ENCODE results near the gene ARHGAP6. TPM values are rescaled to one million over a fixed set of nuclear protein-coding genes. Genes with fewer than 3 reads are reported as not detected.

Gene ARHGAP6
- total and polyA plus RNA-seq, 3 experiments from 2014 or later: not detected

DNA sequence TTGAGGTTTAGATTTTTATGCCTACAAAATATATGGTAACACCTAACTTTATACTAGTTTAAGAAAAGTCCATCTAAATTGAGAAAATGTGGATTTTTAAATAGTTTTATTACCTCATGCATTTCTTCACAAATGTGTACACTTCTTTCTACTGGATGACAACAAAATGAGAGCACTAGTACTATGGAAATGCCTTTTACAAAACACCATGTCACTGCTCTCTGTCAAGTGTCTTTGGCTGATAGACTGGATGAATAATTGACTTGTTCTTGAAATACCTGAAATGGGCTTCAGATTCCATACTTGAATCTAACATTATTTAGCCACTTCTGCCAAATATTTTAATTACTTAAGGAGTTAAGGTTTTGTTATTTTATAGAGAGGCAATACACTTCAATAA lies 323.0 kb downstream of the ARHGAP6 start:
- no peak for DNase-seq
- Histone ChIP-seq H3K27ac (ENCODE audit: low read depth, low read length) (no peak overlapping the region), H3K4me3 (ENCODE audit: low read length) (no peak overlapping the region), H3K4me1 (ENCODE audit: insufficient read depth, low read length) (no peaks in the 10 kb centered on the region), H3K36me3 (ENCODE audit: insufficient read depth, low read length) (no peaks in the 10 kb centered on the region), H3K27me3 (ENCODE audit: insufficient read depth, low read length, poor library complexity, severe bottlenecking) (no peaks in the 10 kb centered on the region), H3K9me3 (ENCODE audit: low read length) (no peaks in the 10 kb centered on the region)
- ChIA-PET POLR2A (no interaction called here), CTCF (no interaction called here)
- no peaks in the 10 kb centered on the region for H3K36me3 Mint-ChIP-seq
- H3K4me1 Mint-ChIP-seq: no peaks in the 10 kb centered on the region
- peaks cover 0 to 7% (median 3%) of the 10 kb centered on the region in 5 donors for H3K9me3 Mint-ChIP-seq
- H3K4me3 Mint-ChIP-seq: no peak overlapping the region
- H3K27ac Mint-ChIP-seq: no peak overlapping the region
- peaks cover 0 to 5% of the 10 kb centered on the region in 2 donors for H3K27me3 Mint-ChIP-seq

DNA sequence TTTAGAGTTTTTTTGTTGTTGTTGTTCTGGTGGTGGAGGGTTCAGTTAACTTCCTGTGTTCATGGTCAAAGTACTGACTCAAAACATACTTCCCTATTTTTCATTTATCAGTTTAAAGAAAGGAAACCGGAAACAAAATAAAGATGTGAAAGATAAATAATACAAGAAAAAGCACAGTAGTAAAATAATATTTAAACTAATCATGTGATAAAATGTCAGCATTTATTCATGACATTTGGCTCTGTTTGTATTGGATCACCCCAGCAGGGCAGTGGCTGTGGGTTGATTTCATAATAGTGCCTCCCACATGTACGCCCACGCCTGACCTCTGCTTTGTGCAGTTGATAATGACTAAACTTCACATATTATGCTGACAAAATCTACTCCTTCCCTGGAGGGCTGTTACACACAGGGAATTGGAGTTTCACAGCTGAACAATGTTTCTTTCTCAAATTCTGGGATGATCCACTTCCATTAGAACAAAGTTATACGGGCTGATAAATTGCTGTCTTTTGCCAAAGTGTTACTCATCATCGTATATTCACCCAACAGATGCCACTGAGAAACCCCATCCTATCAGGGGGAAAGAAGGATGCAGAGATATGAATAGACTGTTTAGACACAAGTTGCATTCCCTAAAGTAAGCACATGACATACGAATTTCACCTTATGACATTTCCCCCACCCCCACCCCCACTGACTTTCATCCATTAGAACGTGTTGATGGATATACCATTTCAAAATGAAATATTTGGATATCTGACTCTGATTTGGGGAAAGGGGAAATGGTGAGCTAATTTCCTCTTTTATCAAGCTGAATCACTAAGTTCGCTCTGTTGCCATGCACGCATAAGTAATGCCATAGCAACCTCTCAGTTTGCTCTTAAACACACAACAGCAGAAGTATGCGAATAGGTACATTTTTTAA lies 324.2 kb downstream of the ARHGAP6 start:
- Mint-ChIP-seq H3K4me1 (no peaks in the 10 kb centered on the region), H3K4me3 (no peak overlapping the region), H3K27me3 (peaks cover 0 to 5% of the 10 kb centered on the region in 2 donors), H3K27ac (no peak overlapping the region), H3K9me3 (peaks cover 0 to 7% (median 3%) of the 10 kb centered on the region in 5 donors), H3K36me3 (no peaks in the 10 kb centered on the region)
- no peak overlapping the region for H3K4me3 ChIP-seq (ENCODE audit: low read length)
- H3K9me3 ChIP-seq (ENCODE audit: low read length): no peaks in the 10 kb centered on the region
- no peak overlapping the region for H3K27ac ChIP-seq (ENCODE audit: low read depth, low read length)
- POLR2A ChIA-PET: no interaction called here
- no peaks in the 10 kb centered on the region for H3K27me3 ChIP-seq (ENCODE audit: insufficient read depth, low read length, poor library complexity, severe bottlenecking)
- CTCF ChIA-PET: no interaction called here
- DNase-seq: no peak
- H3K4me1 ChIP-seq (ENCODE audit: insufficient read depth, low read length): no peaks in the 10 kb centered on the region
- no peaks in the 10 kb centered on the region for H3K36me3 ChIP-seq (ENCODE audit: insufficient read depth, low read length)

DNA sequence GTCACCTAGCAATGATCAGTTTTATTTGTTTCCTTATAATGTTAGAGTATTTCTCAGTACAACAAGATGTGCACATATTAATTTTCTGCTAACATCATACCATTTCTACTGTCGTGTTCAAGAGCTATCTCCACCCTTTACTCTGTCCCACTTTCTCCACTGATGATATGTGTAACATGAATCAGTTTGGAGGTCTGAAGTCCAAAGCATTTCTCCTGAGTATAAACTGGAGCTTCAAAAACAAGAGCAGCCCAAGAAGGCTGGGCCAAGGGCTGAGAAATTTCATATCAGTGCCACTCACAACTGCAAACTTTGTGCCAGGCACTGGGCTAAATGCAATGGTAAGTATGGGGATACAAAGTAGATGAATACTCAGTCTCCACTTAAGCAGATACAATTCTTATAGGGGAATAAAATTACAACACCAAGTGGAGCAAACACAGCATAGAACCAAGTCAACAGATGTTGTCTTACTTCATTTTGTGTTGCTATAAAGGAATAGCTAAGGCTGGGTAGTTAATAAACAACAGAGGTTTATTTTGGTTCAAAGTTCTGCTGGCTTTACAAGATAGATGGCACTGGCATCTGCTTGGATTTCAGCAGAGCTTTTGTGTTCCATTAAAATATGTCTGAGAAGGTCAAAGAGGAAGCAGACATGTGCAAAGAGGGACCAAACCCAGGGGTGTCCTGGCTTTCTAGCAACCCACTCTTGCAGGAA lies 328.3 kb downstream of the ARHGAP6 start:
- no peak overlapping the region for H3K27ac ChIP-seq (ENCODE audit: low read depth, low read length)
- Mint-ChIP-seq H3K27ac (no peak overlapping the region), H3K36me3 (peaks cover 0 to 1% (median 0%) of the 10 kb centered on the region in 3 donors), H3K27me3 (peaks cover 0 to 5% of the 10 kb centered on the region in 2 donors), H3K4me3 (no peak overlapping the region), H3K4me1 (no peaks in the 10 kb centered on the region), H3K9me3 (peaks cover 0 to 7% (median 3%) of the 10 kb centered on the region in 5 donors)
- no peak for DNase-seq
- no peaks in the 10 kb centered on the region for H3K4me1 ChIP-seq (ENCODE audit: insufficient read depth, low read length)
- no peak overlapping the region for H3K4me3 ChIP-seq (ENCODE audit: low read length)
- no peaks in the 10 kb centered on the region for H3K9me3 ChIP-seq (ENCODE audit: low read length)
- POLR2A ChIA-PET: no interaction called here
- no peaks in the 10 kb centered on the region for H3K36me3 ChIP-seq (ENCODE audit: insufficient read depth, low read length)
- H3K27me3 ChIP-seq (ENCODE audit: insufficient read depth, low read length, poor library complexity, severe bottlenecking): no peaks in the 10 kb centered on the region
- CTCF ChIA-PET: no interaction called here

DNA sequence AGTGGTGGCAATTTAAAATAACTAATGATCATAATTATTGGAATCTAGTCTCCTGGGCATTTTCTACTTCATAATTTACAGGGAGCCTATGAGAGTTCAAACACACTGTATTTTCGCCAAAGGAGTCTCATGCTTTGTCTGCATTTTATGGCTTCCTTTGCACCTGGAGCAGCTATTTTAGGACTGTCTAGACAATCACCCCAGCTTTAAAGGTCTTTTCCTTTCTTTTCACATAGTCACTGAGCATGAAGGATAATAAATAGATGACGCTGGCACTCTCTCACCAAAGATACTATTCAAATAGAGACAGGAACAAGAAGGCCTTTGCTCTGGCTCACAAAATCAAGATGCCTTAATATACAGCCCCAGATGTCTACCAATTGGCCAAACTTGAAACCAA lies 329.5 kb downstream of the ARHGAP6 start:
- no peaks in the 10 kb centered on the region for H3K4me1 Mint-ChIP-seq
- peaks cover 0 to 7% (median 3%) of the 10 kb centered on the region in 5 donors for H3K9me3 Mint-ChIP-seq
- CTCF ChIA-PET: no interaction called here
- H3K4me3 Mint-ChIP-seq: no peak overlapping the region
- Histone ChIP-seq H3K27ac (ENCODE audit: low read depth, low read length) (no peak overlapping the region), H3K4me3 (ENCODE audit: low read length) (no peak overlapping the region), H3K27me3 (ENCODE audit: insufficient read depth, low read length, poor library complexity, severe bottlenecking) (no peaks in the 10 kb centered on the region), H3K4me1 (ENCODE audit: insufficient read depth, low read length) (no peaks in the 10 kb centered on the region), H3K36me3 (ENCODE audit: insufficient read depth, low read length) (no peaks in the 10 kb centered on the region), H3K9me3 (ENCODE audit: low read length) (no peaks in the 10 kb centered on the region)
- peaks cover 0 to 3% of the 10 kb centered on the region in 2 donors for H3K27me3 Mint-ChIP-seq
- POLR2A ChIA-PET: no interaction called here
- peaks cover 0 to 1% (median 0%) of the 10 kb centered on the region in 3 donors for H3K36me3 Mint-ChIP-seq
- no peak for DNase-seq
- H3K27ac Mint-ChIP-seq: no peak overlapping the region

DNA sequence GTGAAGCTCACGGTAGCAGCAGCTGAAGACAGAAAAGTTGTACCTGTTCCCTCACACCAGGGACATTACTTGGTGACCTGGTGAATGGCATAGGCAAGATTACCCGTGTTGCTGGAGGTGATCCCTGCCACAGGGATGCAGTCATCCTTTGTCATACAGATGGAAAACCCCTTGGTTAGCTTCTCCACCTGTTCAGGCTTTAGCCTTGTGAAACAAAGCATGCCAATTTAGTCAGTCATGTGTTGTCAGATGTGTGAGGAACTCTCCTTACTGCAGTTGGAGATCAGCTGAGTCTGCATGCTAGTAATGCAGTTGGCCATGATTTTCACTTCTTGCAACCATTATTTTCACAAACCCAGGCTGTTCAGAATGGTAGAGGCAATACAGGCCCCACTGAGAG lies 331.6 kb downstream of the ARHGAP6 start:
- ChIA-PET POLR2A (no interaction called here), CTCF (no interaction called here)
- H3K27ac Mint-ChIP-seq: no peak overlapping the region
- H3K4me1 Mint-ChIP-seq: no peaks in the 10 kb centered on the region
- Histone ChIP-seq H3K4me1 (ENCODE audit: insufficient read depth, low read length) (no peaks in the 10 kb centered on the region), H3K4me3 (ENCODE audit: low read length) (no peak overlapping the region), H3K36me3 (ENCODE audit: insufficient read depth, low read length) (no peaks in the 10 kb centered on the region), H3K9me3 (ENCODE audit: low read length) (no peaks in the 10 kb centered on the region), H3K27ac (ENCODE audit: low read depth, low read length) (no peak overlapping the region), H3K27me3 (ENCODE audit: insufficient read depth, low read length, poor library complexity, severe bottlenecking) (no peaks in the 10 kb centered on the region)
- no peak for DNase-seq
- peaks cover 0 to 3% (median 0%) of the 10 kb centered on the region in 5 donors for H3K9me3 Mint-ChIP-seq
- H3K36me3 Mint-ChIP-seq: peaks cover 0 to 1% (median 0%) of the 10 kb centered on the region in 3 donors
- no peak overlapping the region for H3K4me3 Mint-ChIP-seq
- H3K27me3 Mint-ChIP-seq: no peaks in the 10 kb centered on the region

DNA sequence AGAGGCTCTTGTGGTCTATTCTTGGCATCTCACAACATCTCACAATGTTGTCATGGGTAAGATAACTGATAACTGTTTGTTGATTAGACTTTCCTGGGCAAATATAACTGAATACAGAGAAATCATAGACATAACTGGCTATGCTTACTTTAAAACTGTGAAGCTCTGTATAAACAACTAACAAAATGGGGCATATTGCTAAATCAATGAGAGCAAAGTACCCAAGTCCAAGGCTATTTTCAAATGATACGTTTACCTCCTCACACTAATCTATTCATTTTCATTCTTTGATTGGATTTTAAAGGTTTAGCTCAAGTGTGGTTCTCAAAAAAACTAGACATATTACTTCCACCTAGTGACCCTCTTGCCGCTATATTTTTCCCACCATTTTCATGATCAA lies 333.9 kb downstream of the ARHGAP6 start:
- H3K27ac Mint-ChIP-seq: no peak overlapping the region
- peaks cover 0 to 1% (median 0%) of the 10 kb centered on the region in 3 donors for H3K36me3 Mint-ChIP-seq
- no peak overlapping the region for H3K4me3 ChIP-seq (ENCODE audit: low read length)
- no peaks in the 10 kb centered on the region for H3K36me3 ChIP-seq (ENCODE audit: insufficient read depth, low read length)
- H3K4me1 ChIP-seq (ENCODE audit: insufficient read depth, low read length): no peaks in the 10 kb centered on the region
- no peaks in the 10 kb centered on the region for H3K27me3 ChIP-seq (ENCODE audit: insufficient read depth, low read length, poor library complexity, severe bottlenecking)
- POLR2A ChIA-PET: no interaction called here
- peaks cover 0 to 1% (median 0%) of the 10 kb centered on the region in 5 donors for H3K9me3 Mint-ChIP-seq
- DNase-seq: no peak
- H3K4me1 Mint-ChIP-seq: no peaks in the 10 kb centered on the region
- no peak overlapping the region for H3K27ac ChIP-seq (ENCODE audit: low read depth, low read length)
- no peaks in the 10 kb centered on the region for H3K9me3 ChIP-seq (ENCODE audit: low read length)
- no peak overlapping the region for H3K4me3 Mint-ChIP-seq
- CTCF ChIA-PET: no interaction called here
- H3K27me3 Mint-ChIP-seq: peaks cover 0 to 1% of the 10 kb centered on the region in 2 donors

DNA sequence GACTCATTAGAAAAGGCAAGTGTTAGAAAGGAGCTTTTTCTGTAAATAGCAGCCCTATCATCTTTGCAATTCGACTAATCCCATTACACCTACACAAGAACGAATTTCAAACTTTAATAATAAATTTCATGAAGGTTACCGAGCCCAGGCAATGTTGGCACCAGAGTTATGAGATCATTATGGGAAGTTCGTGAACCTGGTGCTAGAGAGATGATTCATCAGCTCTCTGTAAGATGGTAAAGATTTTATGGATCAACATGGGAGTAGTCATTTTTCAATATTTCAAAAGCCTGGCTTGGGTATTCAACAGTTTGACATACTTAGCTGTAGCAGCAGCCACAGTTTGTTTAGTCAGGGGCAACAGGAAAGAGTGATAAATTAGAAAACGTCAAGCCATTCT lies 336.7 kb downstream of the ARHGAP6 start:
- Mint-ChIP-seq H3K27ac (no peak overlapping the region), H3K4me3 (no peak overlapping the region), H3K27me3 (peaks cover 0 to 1% of the 10 kb centered on the region in 2 donors), H3K36me3 (no peaks in the 10 kb centered on the region), H3K9me3 (peaks cover 0 to 3% (median 0%) of the 10 kb centered on the region in 5 donors), H3K4me1 (no peaks in the 10 kb centered on the region)
- H3K9me3 ChIP-seq (ENCODE audit: low read length): no peaks in the 10 kb centered on the region
- POLR2A ChIA-PET: no interaction called here
- no peaks in the 10 kb centered on the region for H3K27me3 ChIP-seq (ENCODE audit: insufficient read depth, low read length, poor library complexity, severe bottlenecking)
- H3K36me3 ChIP-seq (ENCODE audit: insufficient read depth, low read length): no peaks in the 10 kb centered on the region
- no peak overlapping the region for H3K4me3 ChIP-seq (ENCODE audit: low read length)
- H3K27ac ChIP-seq (ENCODE audit: low read depth, low read length): no peak overlapping the region
- no peaks in the 10 kb centered on the region for H3K4me1 ChIP-seq (ENCODE audit: insufficient read depth, low read length)
- CTCF ChIA-PET: no interaction called here
- DNase-seq: no peak

DNA sequence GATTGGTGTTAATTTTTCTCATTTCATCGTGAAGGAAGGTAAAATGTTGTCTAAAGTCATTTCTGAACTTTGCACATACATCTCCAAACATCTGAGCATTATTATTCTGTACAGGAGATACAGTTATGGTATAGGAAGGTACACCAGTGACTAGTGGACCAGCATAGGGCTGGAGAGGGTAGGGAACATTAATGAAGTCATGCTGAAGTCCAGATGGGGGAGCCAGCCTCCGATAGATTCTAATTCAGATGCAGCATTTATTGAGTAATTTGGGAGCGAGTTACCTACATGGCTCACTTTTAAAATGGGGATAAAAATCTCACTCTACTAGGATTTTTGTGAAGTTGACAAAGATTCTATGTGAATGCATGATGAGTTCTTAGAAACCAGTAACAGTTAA lies 337.6 kb downstream of the ARHGAP6 start:
- ChIA-PET POLR2A (no interaction called here), CTCF (no interaction called here)
- no peaks in the 10 kb centered on the region for H3K27me3 ChIP-seq (ENCODE audit: insufficient read depth, low read length, poor library complexity, severe bottlenecking)
- peaks cover 0 to 1% of the 10 kb centered on the region in 2 donors for H3K27me3 Mint-ChIP-seq
- H3K27ac Mint-ChIP-seq: no peak overlapping the region
- DNase-seq: no peak
- H3K4me3 Mint-ChIP-seq: no peak overlapping the region
- peaks cover 0 to 4% (median 0%) of the 10 kb centered on the region in 5 donors for H3K9me3 Mint-ChIP-seq
- no peaks in the 10 kb centered on the region for H3K4me1 ChIP-seq (ENCODE audit: insufficient read depth, low read length)
- no peaks in the 10 kb centered on the region for H3K9me3 ChIP-seq (ENCODE audit: low read length)
- no peaks in the 10 kb centered on the region for H3K4me1 Mint-ChIP-seq
- H3K36me3 ChIP-seq (ENCODE audit: insufficient read depth, low read length): no peaks in the 10 kb centered on the region
- no peak overlapping the region for H3K4me3 ChIP-seq (ENCODE audit: low read length)
- H3K36me3 Mint-ChIP-seq: no peaks in the 10 kb centered on the region
- no peak overlapping the region for H3K27ac ChIP-seq (ENCODE audit: low read depth, low read length)

Measured in CD8-positive, alpha-beta memory T cell (primary cell).